GM18526 (cell line): ENCODE results near the gene AMZ1.

Experiments used
- POLR2A ChIP-seq: IDR thresholded peaks from 3 replicates; pipeline ENCODE4 v1.6.1; 2011; ENCODE audit not compliant: insufficient read length; ENCODE audit errors: extremely low read depth

The AMZ1 gene

GRCh38 chr7:2736411-2736914, 48.5 kb downstream of the AMZ1 start:
- no peak for TF ChIP-seq POLR2A

GRCh38 chr7:2737771-2738540, 50.0 kb downstream of the AMZ1 start:
- no peak for TF ChIP-seq POLR2A

DNA sequence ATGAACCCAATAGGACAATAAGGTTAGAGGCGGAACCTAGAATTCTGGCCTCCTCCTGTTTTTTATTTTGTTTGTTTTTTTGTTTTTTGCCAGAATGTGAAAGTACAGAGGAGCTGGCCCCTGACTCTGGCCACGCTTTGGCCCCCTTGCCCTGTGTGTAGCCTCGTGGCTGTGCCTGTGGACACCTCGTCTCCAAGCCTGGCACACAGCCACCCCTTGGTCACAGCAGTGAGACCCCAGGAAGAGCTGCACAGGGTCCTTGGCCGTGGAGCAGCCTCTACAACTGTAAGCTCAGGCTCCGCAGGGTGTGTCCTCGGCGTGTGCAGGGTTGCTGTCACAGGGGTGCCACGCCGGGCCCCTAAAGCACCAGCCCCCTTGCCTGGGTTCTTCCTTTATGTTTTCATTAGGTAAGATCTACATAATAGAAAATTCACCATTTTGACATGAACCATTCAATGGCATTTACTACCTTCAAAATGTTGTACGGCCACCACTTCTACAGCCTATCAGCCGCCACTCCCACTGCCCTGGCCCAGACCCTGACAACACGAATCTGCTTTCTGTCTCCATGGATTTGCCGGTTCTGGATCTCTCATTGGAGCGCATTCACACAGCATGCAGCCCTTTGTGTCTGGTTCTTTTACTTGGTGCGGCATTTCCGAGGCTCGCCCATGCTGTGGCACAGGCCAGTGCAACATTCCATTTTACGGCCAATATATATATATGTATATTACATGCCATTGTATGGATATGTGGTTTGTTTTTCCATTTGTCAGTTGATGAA, 51.0 kb downstream of the AMZ1 start:
- no peak for TF ChIP-seq POLR2A

DNA sequence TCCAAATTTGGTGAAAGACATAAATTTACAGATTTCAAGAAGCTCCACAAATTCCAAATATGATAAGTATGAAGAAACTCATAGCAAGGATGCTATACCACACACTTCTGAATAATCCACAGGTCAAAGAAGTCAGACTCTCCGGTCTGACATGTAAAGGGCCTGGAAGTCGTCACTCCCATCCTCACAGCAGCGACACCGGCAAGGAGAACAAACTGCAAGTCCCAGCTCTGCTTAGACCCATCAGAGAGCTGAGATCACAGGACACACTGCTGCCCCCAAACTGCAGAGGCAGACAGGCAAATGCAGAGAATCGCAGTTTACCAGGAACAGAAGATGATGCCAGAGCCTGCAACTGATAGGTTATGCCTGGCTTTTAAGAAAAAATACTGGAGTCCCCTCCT, 62.0 kb downstream of the AMZ1 start:
- TF ChIP-seq POLR2A = no peak

DNA sequence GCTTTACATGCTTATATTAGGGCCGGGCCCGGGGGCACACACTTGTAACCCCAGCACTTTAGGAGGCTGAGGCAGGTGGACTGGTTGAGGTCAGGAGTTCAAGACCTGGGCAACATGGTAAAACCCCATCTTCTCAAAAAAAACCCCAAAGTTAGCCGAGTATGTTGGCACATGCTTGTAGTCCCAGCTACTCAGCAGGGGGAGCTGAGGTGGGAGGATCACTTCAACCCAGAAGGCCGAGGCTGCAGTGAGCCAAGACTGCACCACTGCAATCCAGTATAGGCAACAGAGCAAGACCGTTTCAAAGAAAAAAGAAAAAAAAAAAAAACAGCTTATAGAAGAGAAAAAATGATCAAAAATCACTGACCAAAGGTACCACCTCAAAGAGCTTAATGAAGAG, 63.1 kb downstream of the AMZ1 start:
- TF ChIP-seq POLR2A = no peak

DNA sequence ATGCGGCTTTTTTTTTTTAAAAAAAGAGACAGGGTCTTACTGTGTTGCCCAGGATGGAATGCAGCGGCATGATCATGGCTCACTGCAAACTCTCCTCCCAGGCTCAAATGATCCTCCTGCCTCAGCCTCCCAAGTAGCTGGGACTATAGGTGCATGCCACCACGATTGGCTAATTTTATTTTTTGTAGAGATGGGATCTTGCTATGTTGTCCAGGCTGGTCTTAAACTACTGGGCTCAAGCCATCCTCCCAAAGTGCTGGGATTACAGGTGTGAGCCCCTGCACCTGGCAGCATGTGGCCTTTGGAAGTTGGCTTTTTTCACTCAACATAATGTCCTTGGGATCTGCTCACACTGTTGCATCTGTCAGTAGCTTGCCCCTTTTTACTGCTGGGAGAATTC, 65.1 kb downstream of the AMZ1 start:
- TF ChIP-seq POLR2A = no peak

DNA sequence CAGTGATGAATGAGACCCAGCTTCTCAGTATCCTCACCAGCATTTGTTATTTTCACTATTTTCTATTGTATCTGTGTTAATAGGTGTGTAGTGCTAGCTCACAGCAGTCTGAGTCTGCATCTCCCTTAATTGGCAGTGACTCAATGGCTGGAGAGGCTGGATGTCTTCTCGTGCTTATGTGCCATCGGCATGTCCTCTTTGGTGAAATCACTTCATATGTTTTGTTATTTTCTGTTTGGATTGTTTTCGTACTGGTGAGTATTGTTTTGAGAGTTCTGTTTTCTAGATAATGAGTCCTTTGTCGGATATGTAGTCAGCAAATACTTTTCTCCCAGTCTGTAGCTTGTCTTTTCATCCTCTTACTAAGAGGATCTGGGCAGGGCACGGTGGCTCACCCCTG, 66.1 kb downstream of the AMZ1 start:
- no peak for TF ChIP-seq POLR2A

GRCh38 chr7:2754912-2755311, 66.9 kb downstream of the AMZ1 start:
- no peak for TF ChIP-seq POLR2A

DNA sequence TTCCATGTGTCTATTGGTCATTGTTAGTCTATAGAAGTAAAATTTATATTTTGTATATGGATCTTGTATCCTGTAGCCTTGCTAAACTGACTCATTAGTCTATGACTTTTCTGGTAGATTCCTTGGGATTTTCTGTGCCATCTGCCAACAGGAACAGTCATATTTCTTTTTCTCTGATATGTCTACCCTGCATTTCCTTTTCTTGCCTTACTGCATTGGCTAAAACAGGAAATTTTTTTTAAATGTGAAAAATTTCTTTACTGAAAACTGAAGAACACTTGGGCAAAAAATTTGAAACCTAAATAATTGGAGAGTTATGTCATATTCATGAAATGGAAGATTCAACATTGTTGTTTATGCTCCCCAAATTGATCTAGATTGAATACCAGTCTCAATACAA, 67.5 kb downstream of the AMZ1 start:
- no peak for TF ChIP-seq POLR2A

DNA sequence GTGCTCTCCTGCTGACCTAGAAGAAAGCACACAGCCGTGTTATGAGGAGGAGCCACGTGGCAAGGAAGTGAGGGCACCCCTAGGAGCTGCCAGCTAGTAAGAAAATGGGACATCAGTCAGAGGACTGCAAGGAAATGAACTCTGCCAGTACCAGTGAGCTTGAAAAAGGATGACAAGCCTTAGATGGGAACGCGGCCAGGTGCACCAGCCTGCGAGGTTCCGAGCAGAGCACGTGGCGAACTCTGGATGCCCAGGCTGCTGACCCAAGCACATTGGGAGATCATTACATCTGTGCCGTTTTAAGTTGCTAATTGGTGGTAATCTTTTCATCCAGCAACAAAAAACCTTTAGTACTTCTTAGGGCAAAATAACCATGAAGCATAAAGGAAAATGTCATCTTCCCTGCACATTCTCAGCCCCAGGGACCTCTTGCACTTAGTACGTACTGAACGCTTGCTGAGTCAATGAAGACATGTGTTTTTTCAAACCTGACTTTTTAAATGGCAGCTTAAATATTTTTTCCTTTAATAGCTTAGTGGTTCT, 69.4 kb downstream of the AMZ1 start:
- no peak for TF ChIP-seq POLR2A

GRCh38 chr7:2757904-2758672, 70.1 kb downstream of the AMZ1 start:
- no peak for TF ChIP-seq POLR2A

DNA sequence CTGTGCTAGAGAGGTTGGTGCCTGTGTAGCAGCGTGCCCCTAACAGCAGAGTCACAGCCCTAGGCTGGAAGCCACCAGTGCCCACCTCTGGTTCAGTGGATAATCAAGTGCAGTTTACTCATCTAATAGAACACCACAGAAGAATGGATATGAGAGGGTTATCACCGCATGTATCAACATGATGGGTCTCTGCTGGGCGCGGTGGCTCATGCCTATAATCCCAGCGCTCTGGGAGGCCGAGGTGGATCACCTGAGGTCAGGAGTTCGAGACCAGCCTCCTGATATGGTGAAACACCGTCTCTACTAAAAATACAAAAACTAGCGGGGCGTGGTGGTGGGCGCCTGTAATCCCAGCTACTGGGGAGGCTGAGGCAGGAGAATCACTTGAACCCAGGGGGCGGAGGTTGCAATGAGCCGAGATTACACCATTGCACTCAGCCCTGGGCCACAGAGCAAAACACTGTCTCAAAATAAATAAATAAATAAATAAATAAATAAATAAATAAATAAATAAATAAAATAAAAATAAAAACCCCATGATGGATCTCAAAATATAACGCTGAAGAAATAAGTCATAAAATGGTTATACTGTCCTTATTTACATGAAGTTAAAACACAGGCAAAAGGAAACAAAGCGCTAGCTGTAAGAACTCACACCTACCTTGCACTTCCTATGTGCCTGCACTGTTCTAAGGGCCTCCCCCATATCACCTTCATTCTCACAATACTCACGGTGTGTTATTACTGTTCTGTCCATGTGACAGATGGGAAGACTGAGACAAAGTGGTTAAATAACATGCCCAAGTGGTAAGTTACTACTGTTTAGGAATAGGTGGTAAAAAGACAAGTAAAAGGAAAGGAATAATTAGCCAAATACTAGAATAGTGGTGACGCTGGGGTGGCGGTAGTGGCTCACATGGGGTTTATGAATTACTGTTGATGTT, 70.9 kb downstream of the AMZ1 start:
- TF ChIP-seq POLR2A = no peak

DNA sequence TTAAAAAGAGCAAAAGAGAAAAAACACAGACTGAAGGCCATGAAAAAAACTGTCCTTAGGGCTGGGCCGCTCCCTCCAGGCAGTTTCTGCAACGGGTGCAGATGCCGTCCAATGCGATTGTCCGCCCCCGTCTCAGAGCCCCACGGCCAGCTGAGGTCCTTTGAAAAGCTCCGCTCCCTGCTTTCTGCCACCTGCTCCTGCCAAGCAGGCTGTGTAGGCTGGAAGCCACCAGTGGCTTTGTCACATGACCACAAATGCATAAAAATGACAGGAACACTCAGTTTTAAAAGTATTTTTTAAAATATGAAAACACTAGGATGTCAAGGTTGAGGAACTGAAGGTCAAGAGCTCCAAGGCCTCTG, 71.7 kb downstream of the AMZ1 start:
- no peak for TF ChIP-seq POLR2A
